Parathyroid adenoma (tissue), 2 donors: ENCODE data around the gene CLCF1.

Experiments
- H2AFZ ChIP-seq: fragments of 300-600 bp; sonication (generic); one replicate; pipeline ENCODE4 v1.7.0; 2017; ENCODE audit warnings: antibody characterized with exemption, mild to moderate bottlenecking
- H3K27ac ChIP-seq: fragments of 300-600 bp; sonication (generic); one replicate; pipeline ENCODE4 v1.7.0; 2017
- H3K27me3 ChIP-seq: fragments of 300-600 bp; sonication (generic); one replicate; pipeline ENCODE4 v1.7.0; 2017; ENCODE audit warnings: low read length; ENCODE audit not compliant: control insufficient read depth, insufficient read depth
- H3K36me3 ChIP-seq: fragments of 300-600 bp; sonication (generic); one replicate; pipeline ENCODE4 v1.7.0; 2017; ENCODE audit warnings: low read length; ENCODE audit not compliant: control insufficient read depth, insufficient read depth
- H3K4me1 ChIP-seq: fragments of 300-600 bp; sonication (generic); one replicate; pipeline ENCODE4 v1.7.0; 2017; ENCODE audit warnings: control low read depth
- H3K4me2 ChIP-seq: fragments of 300-600 bp; sonication (generic); one replicate; pipeline ENCODE4 v1.7.0; 2017; ENCODE audit warnings: low read length
- H3K4me3 ChIP-seq: fragments of 300-600 bp; sonication (generic); one replicate; pipeline ENCODE4 v1.7.0; 2017; ENCODE audit warnings: low read depth, low read length
- H3K79me2 ChIP-seq: fragments of 300-600 bp; sonication (generic); one replicate; pipeline ENCODE4 v1.7.0; 2017; ENCODE audit warnings: control low read depth
- H3K9ac ChIP-seq: fragments of 300-600 bp; sonication (generic); one replicate; pipeline ENCODE4 v1.7.0; 2017; ENCODE audit warnings: mild to moderate bottlenecking
- H3K9me3 ChIP-seq: fragments of 300-600 bp; sonication (generic); one replicate; pipeline ENCODE4 v1.7.0; 2017; ENCODE audit warnings: low read length; ENCODE audit not compliant: control insufficient read depth
- TF ChIP-seq, protein P1 (sequence below): fragments of 300-600 bp; sonication (generic); IDR thresholded peaks from one replicate; pipeline ENCODE4 v1.7.0; 2017; ENCODE audit warnings: antibody characterized with exemption, mild to moderate bottlenecking
- donor health status: primary hyperparathyroidism.

The CLCF1 gene

DNA sequence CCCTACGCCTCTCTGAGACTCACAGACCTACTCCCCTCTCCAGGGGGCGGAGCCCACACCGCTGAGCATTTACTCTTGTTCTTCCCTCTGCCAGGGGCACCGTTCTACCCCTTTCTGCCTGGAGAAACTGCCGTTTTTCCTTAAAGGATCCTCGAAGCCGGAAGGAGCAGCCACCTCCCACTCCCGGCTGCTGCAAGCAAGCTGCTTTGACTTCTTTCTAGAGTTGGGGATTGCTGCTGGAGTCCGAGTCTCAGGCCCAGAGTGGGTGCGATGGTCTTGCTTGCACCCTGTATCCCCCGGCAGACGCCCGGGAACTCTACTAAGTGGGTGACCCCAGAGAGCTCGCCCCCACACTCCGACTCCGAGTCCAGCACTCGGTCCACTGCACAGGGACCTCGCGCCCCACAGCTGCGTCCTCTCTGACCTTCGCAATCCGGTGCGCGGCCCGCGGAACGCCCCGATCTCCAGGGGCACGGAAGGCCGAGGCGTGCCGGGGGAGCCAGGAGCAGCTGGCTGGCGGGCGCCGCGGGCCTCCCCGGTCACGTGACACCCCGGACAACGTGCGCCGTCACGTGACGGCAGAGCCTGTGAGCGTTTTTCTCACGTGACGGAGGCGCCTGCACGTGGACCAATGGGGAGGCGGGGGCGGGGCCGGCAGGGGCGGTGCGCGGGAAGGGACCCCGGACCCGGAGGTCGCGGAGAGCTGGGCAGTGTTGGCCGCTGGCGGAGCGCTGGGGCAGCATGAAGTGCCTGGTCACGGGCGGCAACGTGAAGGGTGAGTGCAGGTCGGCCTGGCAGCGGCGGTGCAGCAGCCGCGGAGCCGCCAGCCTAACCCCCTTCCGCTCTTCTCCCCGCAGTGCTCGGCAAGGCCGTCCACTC, 18.1 kb upstream of the CLCF1 start, which contains the start of gene RAD9A:
Gene RAD9A, plus strand, starts transcription at position 683 of the 879 bp plus-strand sequence. Its CDS starts 59 bp downstream, at position 742.
- Histone ChIP-seq H2AFZ (peak within 1 kb of the TSS; percentile 88), H3K4me1 (no peaks in the 10 kb centered on the region), H3K9me3 (no peaks in the 10 kb centered on the region), H3K27me3 (no peaks in the 10 kb centered on the region), H3K4me2 (peak within 1 kb of the TSS; percentile 85), H3K9ac (peak within 1 kb of the TSS; percentile 28), H3K36me3 (no peaks in the 10 kb centered on the region), H3K79me2 (no peaks in the 10 kb centered on the region), H3K4me3 (peak within 1 kb of the TSS; percentile 81), H3K27ac (peak within 1 kb of the TSS; percentile 64)
- TF ChIP-seq, protein P1, sequence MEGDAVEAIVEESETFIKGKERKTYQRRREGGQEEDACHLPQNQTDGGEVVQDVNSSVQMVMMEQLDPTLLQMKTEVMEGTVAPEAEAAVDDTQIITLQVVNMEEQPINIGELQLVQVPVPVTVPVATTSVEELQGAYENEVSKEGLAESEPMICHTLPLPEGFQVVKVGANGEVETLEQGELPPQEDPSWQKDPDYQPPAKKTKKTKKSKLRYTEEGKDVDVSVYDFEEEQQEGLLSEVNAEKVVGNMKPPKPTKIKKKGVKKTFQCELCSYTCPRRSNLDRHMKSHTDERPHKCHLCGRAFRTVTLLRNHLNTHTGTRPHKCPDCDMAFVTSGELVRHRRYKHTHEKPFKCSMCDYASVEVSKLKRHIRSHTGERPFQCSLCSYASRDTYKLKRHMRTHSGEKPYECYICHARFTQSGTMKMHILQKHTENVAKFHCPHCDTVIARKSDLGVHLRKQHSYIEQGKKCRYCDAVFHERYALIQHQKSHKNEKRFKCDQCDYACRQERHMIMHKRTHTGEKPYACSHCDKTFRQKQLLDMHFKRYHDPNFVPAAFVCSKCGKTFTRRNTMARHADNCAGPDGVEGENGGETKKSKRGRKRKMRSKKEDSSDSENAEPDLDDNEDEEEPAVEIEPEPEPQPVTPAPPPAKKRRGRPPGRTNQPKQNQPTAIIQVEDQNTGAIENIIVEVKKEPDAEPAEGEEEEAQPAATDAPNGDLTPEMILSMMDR, result no peak

DNA sequence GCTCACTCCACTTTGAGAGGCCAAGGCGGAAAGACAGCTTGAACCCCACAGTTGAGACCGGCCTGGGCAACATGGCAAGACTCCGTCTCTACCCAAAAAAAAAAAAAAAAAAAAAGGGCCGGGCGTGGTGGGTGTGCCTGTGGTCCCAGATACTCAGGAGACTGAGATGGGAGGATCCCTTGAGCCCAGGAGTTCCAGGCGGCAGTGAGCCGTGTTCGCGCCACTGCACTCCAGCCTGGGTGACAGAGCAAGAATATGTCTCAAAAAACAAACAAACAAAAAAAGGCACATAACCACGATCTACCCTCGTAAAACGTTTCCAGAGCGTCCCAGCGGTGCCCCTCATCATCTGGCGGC, 17.5 kb upstream of the CLCF1 start:
- Histone ChIP-seq H3K4me1 (no peaks in the 10 kb centered on the region), H3K9me3 (no peaks in the 10 kb centered on the region), H3K4me2 (peak overlapping the region; percentile 85), H3K9ac (peak overlapping the region; percentile 19), H3K79me2 (no peaks in the 10 kb centered on the region), H3K4me3 (peak overlapping the region; percentile 81), H3K36me3 (no peaks in the 10 kb centered on the region), H3K27ac (peak overlapping the region; percentile 64), H3K27me3 (no peaks in the 10 kb centered on the region), H2AFZ (peak overlapping the region; percentile 88)
- TF ChIP-seq, protein P1, result no peak

DNA sequence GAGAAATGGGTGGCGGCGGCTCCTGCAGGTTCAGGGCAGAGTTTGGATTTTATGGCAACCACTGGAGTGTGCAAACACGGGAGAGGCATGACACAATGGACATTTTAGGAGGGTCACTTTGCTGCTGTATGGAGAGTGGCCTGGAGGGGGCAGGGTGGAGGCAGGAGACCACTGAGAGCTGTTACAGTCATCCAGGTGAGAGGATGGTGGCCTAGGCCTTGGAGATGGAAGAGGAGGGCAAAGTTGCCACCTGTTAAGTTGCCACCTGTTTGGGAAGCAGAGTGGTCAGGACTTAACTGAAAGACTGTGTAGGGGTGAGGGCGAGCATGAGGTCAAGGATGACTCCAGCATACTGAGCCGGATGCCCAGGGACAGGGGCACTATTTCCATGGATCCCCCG, 16.1 kb upstream of the CLCF1 start:
- H3K4me2 ChIP-seq, result no peak overlapping the region
- TF ChIP-seq, protein P1, result peak; percentile 26
- H3K9me3 ChIP-seq, result no peaks in the 10 kb centered on the region
- H3K9ac ChIP-seq, result no peak overlapping the region
- H3K4me1 ChIP-seq, result no peaks in the 10 kb centered on the region
- H3K79me2 ChIP-seq, result no peaks in the 10 kb centered on the region
- no peak overlapping the region for H3K27ac ChIP-seq
- H3K27me3 ChIP-seq, result no peaks in the 10 kb centered on the region
- no peak overlapping the region for H2AFZ ChIP-seq
- no peak overlapping the region for H3K4me3 ChIP-seq
- no peaks in the 10 kb centered on the region for H3K36me3 ChIP-seq

DNA sequence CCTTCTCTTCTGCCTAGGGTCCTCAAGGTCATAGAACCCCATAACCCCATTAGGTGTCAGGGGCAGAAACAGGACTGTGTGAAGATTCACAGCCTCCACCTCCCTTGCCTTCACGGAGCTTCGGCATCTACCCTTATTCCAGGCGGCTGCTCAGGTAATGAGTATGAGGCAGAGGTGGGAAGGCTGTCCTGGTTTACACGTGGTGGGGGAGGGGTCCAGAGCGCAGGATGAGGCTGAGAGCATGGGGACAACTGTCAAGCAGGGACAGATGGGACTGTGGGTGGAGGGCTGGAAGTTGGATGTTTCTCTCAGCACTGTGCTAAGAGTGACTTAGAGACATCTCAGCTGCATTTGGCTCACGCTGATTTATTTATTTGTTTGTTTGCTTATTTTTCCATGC, 14.1 kb upstream of the CLCF1 start:
- Histone ChIP-seq H3K4me1 (no peaks in the 10 kb centered on the region), H3K79me2 (no peaks in the 10 kb centered on the region), H3K27me3 (no peaks in the 10 kb centered on the region), H3K36me3 (no peaks in the 10 kb centered on the region), H3K9ac (no peak overlapping the region), H3K4me3 (no peak overlapping the region), H3K4me2 (no peak overlapping the region), H3K9me3 (no peaks in the 10 kb centered on the region), H3K27ac (no peak overlapping the region), H2AFZ (no peak overlapping the region)
- TF ChIP-seq, protein P1, result no peak
